Caco-2 (cell line): ENCODE results near the gene AATK. TPM values are rescaled to one million over a fixed set of nuclear protein-coding genes. Genes with fewer than 3 reads are reported as not detected.

Experiments
- BruUV-seq: library from RNA; stranded (reverse); fragments of 400-500 nt; replicated peaks from 2 replicates; lab custom pipeline; 2021; lab: Mats Ljungman, UMichigan
- CTCF ChIA-PET: fragments of 300-600 bp; sonication (Branson Sonifier 250); formaldehyde crosslinking; loops from one replicate; lab custom pipeline; 2022; ENCODE audit warnings: antibody characterized with exemption; lab: Charles Lee
- POLR2A ChIA-PET: fragments of 300-600 bp; sonication (Branson Sonifier 250); formaldehyde crosslinking; loops from one replicate; lab custom pipeline; 2022; ENCODE audit warnings: antibody characterized with exemption; lab: Charles Lee
- DNase-seq, 2 experiments: peaks; one replicate each; pipeline versions ENCODE4 v3.0.0 to v3.0.0-alpha.2; 2020 to 2022
- H3K27me3 ChIP-seq: replicated peaks from 2 replicates; pipeline ENCODE4 v1.6.0; 2011; ENCODE audit warnings: low read length; ENCODE audit not compliant: control insufficient read depth, insufficient read depth
- H3K36me3 ChIP-seq: 2 replicates; pipeline ENCODE4 v1.5.1; 2011; ENCODE audit warnings: low read length; ENCODE audit not compliant: control insufficient read depth, insufficient read depth
- H3K4me1 ChIP-seq: fragments of 250-450 bp; sonication (Bioruptor Pico); 2 replicates; pipeline ENCODE4 v1.5.1; 2020; ENCODE audit warnings: mild to moderate bottlenecking
- H3K4me3 ChIP-seq: 2 replicates; pipeline ENCODE4 v1.5.1; 2011; ENCODE audit warnings: low read depth, mild to moderate bottlenecking, control low read depth, low read length
- H3K9me3 ChIP-seq: fragments of 250-450 bp; sonication (Bioruptor Pico); 2 replicates; pipeline ENCODE4 v1.5.1; 2020; ENCODE audit warnings: mild to moderate bottlenecking, moderate library complexity
- H3K27ac Mint-ChIP-seq: one replicate; pipeline ENCODE4 v1.8.0; 2022; ENCODE audit warnings: mixed read lengths; ENCODE audit not compliant: unreplicated experiment
- H3K27me3 Mint-ChIP-seq: one replicate; pipeline ENCODE4 v1.8.0; 2022; ENCODE audit warnings: mixed read lengths; ENCODE audit not compliant: insufficient read depth, unreplicated experiment
- H3K36me3 Mint-ChIP-seq: one replicate; pipeline ENCODE4 v1.8.0; 2022; ENCODE audit warnings: mild to moderate bottlenecking, mixed read lengths; ENCODE audit not compliant: insufficient read depth, unreplicated experiment
- H3K4me1 Mint-ChIP-seq: one replicate; pipeline ENCODE4 v1.8.0; 2022; ENCODE audit warnings: low read depth, mixed read lengths; ENCODE audit not compliant: unreplicated experiment
- H3K4me3 Mint-ChIP-seq: one replicate; pipeline ENCODE4 v1.8.0; 2022; ENCODE audit warnings: mild to moderate bottlenecking, moderate library complexity, mixed read lengths; ENCODE audit not compliant: unreplicated experiment
- H3K9me3 Mint-ChIP-seq: one replicate; pipeline ENCODE4 v1.8.0; 2022; ENCODE audit warnings: mixed read lengths; ENCODE audit not compliant: unreplicated experiment
- CTCF ChIP-seq, 2 experiments: fragments of 200-600 bp in 1 of 2; IDR thresholded peaks; 1 replicate in 1 of 2; 2 replicates in 1 of 2; pipeline versions ENCODE4 v1.5.1 to v1.8.0; 2011 to 2022; ENCODE audit warnings: antibody characterized with exemption in 1 of 2, control low read depth in 1 of 2, inconsistent platforms in 1 of 2, low read depth in 1 of 2, low read length in 1 of 2, mild to moderate bottlenecking in 1 of 2, moderate library complexity in 1 of 2; ENCODE audit not compliant: insufficient read depth in 1 of 2, severe bottlenecking in 1 of 2, unreplicated experiment in 1 of 2
- intact Hi-C: fragments of 100-400 bp; cut with micrococcal nuclease; formaldehyde crosslinking; loops from one replicate; pipeline ENCODE4 v1.10.0; 2022; ENCODE audit not compliant: unreplicated experiment
- total RNA-seq: library from RNA; stranded (reverse); gene quantifications from 2 replicates; pipeline ENCODE4 v1.2.3, GENCODE V29; 2022

The AATK gene
- total RNA-seq, 1 experiment from 2014 or later: 26.6 TPM

- Histone ChIP-seq H3K9me3 (no peaks in the 10 kb centered on the region), H3K27me3 (no peaks in the 10 kb centered on the region), H3K36me3 (no peaks in the 10 kb centered on the region; the same call in 1 of the 2 replicates), H3K4me3 (no peak overlapping the region), H3K4me1 (peaks cover 15% of the 10 kb centered on the region)
- peaks cover 14% of the 10 kb centered on the region for H3K36me3 Mint-ChIP-seq
- BruUV-seq: no TSS peak
- H3K9me3 Mint-ChIP-seq: no peaks in the 10 kb centered on the region
- H3K27me3 Mint-ChIP-seq: no peaks in the 10 kb centered on the region
- ChIA-PET POLR2A (interaction anchor here (0.7 kb wide), 1 partner anchor 422 kb away, joined by 3 read pairs; no protein-coding TSS in a partner anchor), CTCF (no interaction called here)
- H3K4me1 Mint-ChIP-seq: no peaks in the 10 kb centered on the region
- H3K4me3 Mint-ChIP-seq: no peak overlapping the region
- H3K27ac Mint-ChIP-seq: no peak overlapping the region
- intact Hi-C loops: no loop called here
- DNase-seq: peak; percentile 44 to 57
- no peak for TF ChIP-seq CTCF (IDR thresholded peaks at IDR 0.05; ENCODE audit: insufficient read depth in 1 of 2, low read depth in 1 of 2, low read length in 1 of 2, severe bottlenecking in 1 of 2, unreplicated experiment in 1 of 2)
These were observed 75.5 kb downstream of the AATK start for GRCh38 chr17:81090361-81091136.

GRCh38 chr17:81086789-81087551 is 79.1 kb downstream of the AATK start:
- intact Hi-C loops: no loop called here
- no peak overlapping the region for H3K27ac Mint-ChIP-seq

More at GRCh38 chr17:81086789-81087551, 79.1 kb downstream of the AATK start:
- TF ChIP-seq CTCF (IDR thresholded peaks at IDR 0.05; ENCODE audit: insufficient read depth in 1 of 2, low read depth in 1 of 2, low read length in 1 of 2, severe bottlenecking in 1 of 2, unreplicated experiment in 1 of 2): no peak
- Mint-ChIP-seq H3K4me1 (no peaks in the 10 kb centered on the region), H3K4me3 (no peak overlapping the region), H3K9me3 (no peaks in the 10 kb centered on the region), H3K27me3 (no peaks in the 10 kb centered on the region), H3K36me3 (peaks cover 16% of the 10 kb centered on the region)
- no peak for DNase-seq
- H3K36me3 ChIP-seq: no peaks in the 10 kb centered on the region
- H3K4me3 ChIP-seq: no peak overlapping the region
- no peaks in the 10 kb centered on the region for H3K9me3 ChIP-seq
- CTCF ChIA-PET: no interaction called here
- no TSS peak for BruUV-seq
- no peaks in the 10 kb centered on the region for H3K4me1 ChIP-seq
- no peaks in the 10 kb centered on the region for H3K27me3 ChIP-seq
- POLR2A ChIA-PET: no interaction called here
